ENCODE data around the gene DUSP16.
"Not testable (repeated sequence)": the region's sequence is repeated elsewhere in the genome, so short reads cannot be mapped to it uniquely, and the experiment has no call there.

The DUSP16 gene

DNA sequence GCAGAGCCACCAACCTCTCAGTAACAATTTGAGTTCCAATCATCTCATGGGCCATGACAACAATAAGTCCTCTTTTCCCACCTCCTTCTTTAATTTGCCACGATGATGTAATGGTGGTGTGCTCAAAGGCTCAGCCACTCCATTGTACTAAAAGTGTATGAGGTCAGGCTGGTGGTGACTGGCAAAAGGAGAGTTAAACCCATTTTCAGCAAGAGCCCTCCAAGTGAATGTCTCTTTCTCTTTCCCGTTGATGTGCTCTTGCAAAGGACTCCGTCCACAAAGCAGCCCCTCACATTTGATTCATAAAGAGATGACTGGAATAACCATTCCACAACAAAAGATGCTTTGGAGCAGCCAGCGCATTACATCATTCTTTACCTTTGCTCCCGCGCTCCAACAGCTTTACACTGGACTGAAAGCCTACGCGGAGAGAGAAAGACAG, 41.6 kb downstream of the DUSP16 start:
- DNase-seq (ENCODE audit: low spot score), result no peak

DNA sequence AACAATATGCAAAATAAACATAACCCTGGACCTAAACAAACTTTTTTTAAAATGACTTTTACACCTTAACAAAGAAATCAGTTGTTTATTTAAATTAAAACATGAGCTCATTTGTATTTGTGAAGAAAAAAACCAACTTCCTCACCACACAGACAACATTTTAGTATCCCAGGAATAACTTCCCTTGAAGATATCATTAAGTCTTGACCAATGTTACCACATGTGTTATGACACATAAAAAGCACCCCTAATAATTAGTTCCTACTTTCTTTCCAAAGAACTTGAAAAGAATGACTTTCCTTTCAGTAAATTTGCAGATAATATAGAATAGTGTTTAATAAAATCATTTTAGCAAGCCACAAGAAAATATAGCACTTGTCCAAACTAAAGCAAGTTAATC, 42.4 kb downstream of the DUSP16 start:
- no peak for DNase-seq (ENCODE audit: low spot score)

DNA sequence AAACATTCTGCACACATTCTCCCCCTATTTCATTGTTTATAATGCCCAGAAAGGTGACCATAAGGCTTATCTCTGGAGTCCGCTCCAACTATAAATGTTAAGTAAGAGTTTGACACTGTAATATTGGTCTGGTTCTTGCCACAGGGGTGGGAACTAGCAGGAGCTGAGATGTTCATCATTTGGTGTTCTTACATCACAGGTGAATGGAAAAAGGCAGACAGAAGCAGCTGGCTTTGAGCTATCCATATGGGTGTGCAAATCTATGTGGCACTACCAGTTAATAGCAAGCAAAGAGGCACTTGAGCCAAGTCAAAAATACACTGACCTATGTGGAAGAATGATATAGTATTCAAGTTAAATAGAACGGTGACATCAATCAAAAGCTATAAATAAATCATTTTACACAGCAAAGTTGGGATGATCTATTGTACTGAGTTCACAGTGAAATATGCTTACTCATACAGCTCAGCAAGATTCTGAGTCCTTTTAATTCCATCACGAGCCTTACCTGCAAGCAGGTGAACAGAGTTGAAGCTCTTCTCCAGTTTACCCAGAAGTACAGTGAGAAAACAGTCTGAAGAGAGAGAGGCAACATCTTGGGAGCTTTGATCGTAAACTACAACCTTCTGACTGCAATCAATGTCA, 43.2 kb downstream of the DUSP16 start:
- no peak for DNase-seq (ENCODE audit: low spot score)

DNA sequence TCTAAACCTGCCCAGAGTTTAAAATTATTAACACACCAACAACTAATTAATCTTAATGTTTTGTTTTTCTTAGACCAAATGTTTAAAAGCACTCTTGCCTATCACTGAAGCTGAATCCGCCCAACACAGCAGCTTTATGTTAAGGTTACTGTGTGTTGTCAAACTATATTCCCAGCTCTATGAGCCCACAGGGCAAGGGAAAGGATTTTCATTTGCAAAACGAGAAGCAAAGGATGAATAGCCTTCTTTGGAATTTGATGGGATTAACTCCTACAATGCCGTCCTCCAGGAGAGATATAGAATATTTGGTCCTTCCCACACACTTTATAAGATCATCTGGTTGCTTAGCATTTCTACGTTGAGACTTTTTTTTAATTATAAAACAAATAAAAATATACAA, 43.7 kb downstream of the DUSP16 start:
- DNase-seq (ENCODE audit: low spot score), result no peak

DNA sequence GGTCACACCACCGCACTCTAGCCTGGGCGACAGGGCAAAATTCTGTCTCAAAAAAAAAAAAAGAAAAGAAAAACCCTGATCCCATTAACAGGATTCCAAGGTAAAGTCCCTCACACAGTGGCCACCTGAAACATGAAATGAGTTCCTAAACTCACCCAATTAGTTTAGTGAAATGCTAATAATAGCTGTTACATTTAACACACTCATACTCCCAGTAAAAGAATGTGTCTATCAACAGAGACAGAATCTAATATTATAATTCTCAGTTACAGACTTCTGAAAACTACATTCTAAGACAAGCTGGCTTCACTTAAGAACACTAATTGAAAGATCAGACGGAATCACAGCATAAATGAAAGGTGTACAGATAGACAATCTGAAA, 44.2 kb downstream of the DUSP16 start:
- no peak for DNase-seq (ENCODE audit: low spot score)

DNA sequence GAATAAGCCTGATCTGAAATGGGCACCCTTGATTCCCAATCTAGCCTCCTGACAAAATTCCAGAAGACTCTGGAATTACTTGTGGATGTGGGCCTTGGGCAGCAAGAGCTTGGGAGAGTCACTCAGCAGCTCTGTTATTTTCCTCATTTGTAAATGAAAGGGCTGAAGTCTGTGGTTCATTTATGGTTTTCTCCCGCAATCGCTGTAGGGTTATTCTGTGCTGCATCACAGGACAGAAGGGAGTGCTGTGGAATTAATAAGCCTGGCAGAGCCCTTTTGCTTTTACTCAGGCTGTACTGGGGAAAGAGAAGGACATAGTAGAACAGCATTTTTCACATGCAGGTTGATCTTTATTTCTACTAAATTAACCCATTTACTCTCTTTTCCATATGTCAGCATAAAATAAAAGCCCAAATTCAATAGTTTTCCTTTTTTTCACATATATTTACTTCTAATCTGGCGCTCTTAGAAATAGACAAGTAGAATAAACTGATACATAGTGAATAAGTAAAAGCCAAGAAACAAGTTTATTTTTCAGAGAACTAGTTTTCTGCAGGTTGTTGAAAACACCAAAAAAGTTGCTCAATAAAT, 49.2 kb downstream of the DUSP16 start:
- DNase-seq (ENCODE audit: low spot score), result no peak

DNA sequence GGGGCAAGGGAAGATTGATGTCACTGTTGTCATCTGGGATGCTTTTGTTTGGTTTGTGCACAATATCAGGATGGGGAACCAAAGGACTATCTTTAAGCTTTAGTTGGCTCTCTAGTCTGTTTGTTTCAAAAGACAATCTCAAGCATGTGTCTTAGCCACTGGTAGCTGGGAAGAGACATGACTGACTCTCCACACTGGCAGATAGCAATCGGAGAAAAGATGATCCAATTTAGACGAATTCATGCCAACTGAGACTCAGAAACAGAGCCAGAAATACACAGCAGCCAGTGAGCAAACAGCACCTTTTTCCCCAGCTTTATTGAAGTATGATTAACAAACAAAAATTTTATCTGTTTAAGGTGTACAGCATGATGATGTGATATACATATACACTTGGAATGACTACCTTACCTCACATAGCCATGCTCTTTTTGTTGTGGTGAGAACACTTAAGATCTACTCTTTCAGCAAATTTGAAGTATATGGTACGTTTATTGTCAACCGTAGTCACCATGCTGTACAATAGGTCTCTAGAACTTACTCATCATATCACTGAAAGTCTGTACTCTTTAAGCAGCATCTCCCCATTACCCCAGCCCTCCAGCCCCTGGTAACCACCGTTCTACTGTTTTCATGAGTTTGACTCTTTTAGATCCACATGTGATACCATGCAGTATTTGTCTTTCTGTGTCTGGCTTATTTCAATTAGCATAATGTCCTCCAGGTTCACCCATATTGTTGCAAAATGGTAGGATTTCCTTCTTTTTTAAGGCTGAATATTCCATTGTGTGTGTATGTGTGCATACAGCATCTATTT, 50.6 kb downstream of the DUSP16 start:
- DNase-seq (ENCODE audit: low spot score), result no peak

DNA sequence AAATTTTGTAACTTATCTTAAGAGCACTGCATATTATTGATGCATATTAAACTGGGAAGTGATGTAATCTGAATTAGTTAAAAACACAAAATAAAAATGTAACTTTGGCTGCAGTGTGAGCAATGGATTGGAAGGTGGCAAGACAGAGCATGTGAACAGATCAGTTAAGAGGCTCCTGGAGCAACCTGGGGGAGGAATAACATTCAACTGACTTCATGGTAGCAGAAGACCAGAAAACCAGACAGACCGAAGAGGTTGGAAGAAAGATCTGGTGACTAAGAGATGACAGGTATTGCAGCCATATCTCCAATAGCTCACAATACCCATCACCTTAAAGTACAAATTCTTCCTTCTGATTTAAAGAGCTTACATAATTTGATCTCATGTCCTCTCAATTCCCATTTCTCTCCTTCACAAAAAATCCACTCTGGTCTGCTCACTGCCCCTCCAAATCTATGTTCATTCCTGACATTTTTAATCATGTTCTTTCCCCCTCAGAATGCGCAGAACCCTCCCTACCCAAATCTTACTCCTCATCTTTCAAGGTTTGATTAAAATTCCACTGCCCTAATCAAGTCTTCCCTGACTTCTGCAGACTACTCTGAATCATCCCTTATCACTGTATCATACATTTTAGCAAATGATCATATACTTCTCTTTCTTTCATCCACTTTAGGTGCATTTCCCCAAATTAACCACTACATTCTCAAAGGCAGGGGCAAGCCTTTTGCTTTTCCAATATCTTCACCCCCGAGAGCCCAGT, 51.5 kb downstream of the DUSP16 start:
- no peak for DNase-seq (ENCODE audit: low spot score)

DNA sequence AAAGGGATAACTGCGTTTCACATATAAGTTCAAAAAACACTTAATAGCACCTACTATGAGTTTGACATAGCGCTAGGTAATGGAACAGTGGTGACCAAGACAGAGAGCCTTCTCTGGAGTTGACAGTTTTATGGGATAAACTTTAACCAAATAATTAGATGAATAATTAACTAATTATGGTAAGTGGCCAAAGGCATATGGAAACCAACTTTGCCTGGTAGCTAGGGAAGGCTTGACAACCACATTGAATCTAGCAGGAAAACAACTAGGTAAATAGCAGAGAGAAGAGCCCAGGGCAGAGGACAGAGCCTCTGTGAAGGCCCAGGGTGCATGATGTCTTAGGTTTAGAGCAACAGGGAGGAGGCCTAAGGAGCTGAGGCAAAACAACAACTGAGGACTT, 52.1 kb downstream of the DUSP16 start:
- DNase-seq (ENCODE audit: low spot score), result no peak

DNA sequence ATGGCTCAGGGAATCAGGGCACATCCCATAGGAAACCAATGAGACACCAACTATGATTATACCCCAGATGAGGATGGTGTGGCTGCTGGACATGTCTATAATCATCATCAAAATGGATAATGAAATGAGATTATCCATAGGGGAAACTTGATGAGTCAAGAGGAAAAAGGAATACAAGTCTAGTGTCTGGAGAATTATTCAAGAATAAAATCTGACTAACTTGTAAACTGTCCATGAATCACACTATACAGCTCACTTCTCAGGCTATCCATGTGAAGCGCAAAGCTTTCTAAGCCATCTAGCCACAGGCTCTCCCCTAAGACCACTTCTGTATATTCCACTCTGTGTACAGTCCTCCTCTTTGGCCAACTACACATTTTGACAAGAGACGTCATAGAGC, 52.5 kb downstream of the DUSP16 start:
- DNase-seq (ENCODE audit: low spot score), result no peak

DNA sequence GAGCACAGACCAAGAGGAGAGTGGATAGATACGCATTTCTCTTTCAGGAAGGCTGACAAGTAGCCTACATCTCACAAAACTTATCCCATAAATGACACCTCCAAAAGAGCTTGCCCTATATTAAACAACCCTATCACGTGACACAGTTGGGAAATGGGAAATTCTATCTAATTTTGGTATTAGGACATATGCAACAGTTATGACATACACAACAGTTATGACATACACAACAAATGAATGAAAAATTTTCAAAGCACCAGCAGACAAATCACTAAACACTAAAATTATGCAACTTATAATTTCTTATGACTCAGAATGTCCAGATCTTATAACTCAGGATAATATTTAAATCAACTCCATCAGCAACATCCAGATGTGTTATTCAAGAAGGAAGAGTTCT, 54.1 kb downstream of the DUSP16 start:
- no peak for DNase-seq (ENCODE audit: low spot score)

DNA sequence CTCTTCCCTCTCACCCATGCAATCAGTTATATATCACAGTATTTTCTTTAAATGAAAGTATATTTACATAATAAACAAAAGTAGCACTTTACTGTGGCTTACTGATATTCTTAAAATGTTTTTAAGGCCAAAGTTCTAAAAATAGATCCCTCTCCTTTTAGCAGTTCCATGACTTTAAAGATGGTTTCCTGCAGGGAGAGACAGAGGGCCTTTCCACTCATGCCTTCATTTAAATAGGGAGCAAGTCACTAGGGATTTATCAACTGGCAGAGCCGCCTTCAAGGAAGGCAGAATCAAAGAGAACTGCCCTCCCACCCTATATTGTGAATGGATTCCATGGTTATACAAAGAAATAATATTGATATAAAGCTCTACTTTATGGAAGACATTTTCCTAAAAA, 55.5 kb downstream of the DUSP16 start:
- no peak for DNase-seq (ENCODE audit: low spot score)

DNA sequence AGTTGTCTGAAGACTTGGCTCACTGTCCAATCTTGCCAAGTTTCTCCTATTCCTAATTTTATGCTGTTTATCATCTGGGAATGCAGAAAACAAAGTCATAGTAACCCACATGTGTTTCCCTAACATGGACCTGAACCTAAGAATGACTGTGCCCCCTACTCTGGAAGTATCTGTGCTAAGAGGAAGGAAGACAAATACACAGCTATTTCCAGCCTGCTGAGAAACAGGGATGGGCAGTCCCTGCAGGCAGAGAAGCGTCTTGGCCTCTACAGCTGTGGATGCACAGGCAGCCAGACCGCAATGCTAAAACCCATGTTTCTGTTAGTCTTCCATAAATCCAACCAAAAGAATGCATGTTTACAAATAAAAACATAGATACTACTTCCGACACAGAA, 56.2 kb downstream of the DUSP16 start:
- no peak for DNase-seq (ENCODE audit: low spot score)

DNA sequence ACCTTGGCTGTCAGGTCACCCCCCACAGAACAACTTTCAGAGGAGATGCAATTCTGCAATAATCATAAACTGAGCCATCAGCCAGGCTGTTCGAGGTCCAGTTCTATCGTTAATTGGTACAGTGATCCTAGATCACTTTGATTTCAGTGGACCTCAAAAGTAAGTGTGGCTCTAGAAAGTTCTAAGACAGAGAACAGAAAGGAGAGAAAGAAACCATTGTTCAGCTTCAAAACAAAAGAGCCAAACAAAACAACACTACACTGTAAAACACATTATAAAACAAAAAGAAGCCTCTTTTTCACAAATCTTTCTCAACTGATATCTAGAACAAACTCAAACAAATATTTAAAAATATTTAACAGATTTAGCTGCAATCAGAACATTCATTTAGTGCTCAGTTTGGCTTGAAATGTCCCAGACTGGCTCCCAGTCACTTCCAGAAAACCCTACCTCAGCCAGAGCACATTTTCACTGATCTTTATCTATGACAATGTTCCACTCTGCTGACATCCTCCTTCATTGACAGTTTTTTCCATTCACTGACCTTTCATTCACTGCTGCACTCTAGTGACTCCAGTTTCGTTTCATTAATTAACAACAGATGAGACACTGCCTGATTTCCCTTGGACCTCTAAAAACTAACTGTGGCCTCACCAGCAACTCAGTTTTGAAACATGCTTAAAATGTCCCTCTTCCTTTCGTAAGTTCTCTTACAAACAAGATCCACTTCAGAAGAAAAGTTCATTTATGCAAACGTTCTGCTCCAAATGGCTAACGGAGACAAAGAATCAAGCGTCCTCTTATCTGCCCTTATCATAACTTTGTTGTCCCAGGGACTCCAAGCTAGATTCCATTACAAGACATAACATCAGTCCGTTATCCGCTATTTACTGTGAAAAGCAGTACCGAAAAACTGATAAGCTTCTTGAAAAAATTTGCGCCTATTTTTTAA, 56.8 kb downstream of the DUSP16 start:
- no peak for DNase-seq (ENCODE audit: low spot score)

DNA sequence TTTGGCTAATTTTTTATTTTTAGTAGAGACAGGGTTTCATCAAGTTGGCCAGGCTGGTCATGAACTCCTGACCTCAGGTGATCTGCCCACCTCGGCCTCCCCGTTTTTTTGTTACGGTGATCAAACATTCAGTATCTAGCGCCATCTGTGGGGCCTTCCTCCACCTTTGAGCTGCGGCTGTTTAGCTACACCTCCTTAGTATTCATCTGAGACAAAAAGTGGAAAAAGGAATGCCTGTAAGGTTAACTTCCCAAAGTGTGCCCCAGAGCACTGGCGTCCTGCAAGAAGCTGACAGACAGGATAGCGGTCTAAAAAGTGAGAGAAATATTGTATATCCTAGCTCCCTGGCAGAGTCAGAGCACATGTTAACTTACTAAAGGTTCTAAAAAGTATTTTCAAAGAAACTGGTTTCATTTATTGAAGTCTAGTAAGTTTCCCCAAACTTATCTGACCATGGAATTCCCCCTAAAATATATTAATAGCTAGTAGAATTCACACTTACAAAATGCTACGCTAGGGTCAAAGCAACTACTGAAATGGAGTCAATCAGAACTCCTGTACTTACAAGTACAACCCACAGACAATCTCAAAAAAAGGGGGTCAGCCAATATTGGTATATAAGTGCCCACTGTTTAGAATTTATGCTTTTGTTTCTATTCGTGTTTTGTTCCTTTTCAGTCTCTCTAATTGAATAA, 59.1 kb downstream of the DUSP16 start:
- DNase-seq (ENCODE audit: low spot score), result no peak

DNA sequence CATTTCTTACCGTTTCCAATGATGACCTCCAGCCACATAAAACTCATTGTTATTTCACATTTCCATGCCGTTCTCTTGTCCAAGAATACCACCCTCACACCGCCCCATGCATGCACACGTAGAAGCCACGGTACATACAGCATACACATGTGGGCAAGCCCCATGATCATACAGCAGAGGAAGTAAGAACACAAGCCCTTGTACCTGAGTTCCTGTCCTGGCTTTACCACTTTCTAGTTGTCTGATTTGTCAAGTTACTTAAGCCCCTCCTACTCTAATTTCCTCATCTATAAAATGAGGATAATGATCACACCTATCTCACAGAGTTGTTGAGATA, 59.9 kb downstream of the DUSP16 start:
- DNase-seq (ENCODE audit: low spot score), result no peak

DNA sequence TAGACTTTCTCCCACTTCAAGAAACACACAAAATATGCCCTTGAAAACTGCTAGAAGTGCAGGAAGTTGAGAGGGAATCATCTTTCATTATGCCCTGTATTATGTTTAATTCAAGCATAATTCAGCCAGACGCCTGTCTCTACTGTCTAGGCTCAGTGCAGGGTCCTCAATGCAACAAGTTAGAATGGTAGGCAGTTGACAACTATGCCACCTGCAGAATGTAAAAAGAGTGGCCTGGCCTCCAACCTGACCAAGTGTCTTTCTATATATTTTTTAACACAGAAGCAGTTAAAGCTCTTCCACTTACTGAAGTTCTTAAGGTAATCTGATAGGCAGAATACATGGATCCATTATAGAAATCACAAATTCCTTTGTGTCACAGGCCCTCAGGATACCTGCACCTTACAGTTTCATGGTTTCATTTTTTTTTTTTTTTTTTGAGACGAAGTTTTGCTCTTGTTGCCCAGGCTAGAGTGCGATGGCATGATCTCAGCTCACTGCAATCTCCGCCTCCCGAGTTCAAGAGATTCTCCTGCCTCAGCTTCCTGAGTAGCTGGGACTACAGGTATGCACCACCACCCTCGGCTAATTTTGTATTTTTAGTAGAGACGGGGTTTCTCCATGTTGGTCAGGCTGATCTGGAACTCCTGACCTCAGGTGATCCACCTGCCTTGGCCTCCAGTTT, 60.4 kb downstream of the DUSP16 start:
- DNase-seq (ENCODE audit: low spot score), result not testable (repeated sequence)

DNA sequence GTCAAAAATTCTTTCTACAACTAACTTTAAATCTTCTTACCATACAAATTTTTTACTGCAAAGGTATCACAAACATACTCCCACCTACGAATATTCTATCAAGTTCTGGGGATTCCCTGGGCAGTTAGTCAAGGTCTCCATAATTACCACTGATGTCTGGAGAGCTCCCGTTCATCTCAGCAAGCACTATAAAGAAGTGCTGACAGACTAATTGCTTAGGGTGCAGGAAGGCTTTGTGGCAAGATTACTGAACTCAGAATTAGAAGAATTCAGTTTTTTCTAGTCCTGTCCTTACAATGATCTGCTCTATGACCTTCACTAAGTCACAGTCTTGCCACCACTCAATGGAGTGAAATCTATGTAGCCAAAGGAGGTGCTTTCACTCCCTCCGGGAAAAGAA, 61.5 kb downstream of the DUSP16 start:
- DNase-seq (ENCODE audit: low spot score), result no peak

DNA sequence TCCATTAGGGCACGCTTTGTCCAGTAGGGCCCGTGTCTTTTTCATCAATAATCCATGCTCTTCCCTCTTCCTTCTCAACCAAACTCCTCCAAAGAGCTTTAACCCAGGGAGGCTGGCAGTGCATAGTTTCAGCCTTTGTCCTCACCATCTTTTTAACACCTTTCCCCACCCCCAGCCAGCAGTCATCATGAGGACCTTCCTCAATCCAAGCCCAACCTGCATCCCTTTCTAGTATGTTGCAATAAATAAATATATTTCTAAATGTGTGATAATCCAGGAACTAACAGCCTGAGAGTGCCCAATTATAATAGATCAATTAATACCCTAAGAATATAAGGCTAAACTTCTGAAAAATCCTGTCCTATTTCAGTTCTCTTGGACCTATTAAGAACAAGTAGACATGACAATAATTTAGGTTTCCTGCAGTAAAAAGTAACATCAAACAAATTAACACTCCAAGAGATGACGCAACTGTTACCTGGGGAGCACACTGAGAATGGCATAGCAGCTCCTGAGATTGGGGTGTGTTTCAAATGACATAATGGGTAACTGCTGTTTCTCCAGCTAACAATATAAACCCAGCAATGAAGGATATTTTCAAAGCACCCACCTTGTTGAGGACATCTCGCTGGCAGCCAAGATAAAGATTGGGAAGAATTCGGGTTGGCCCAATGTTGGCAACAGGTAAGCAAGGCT, 62.6 kb downstream of the DUSP16 start:
- DNase-seq (ENCODE audit: low spot score), result no peak

DNA sequence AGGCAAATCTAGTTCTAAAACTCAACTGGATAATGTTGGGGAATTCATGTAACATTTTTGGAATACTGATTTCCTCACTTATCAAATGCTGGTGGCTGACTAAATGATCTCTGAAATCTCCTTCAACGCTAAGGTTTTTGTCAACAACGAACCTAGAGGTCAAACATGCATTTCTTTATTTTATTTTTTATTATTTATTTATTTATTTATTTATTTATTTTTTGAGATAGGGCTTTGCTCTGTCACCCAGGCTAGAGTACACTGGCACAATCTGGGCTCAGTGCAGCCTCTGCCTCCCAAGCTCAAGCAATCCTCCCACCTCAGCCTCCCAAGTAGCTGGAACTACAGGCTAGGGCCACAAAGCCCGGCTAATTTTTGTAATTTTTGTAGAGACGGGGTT, 64.5 kb downstream of the DUSP16 start:
- DNase-seq (ENCODE audit: low spot score), result no peak

Data from left forelimb (tissue), 1 donor.